K562 (cell line): ENCODE data around the gene COL10A1. TPM values are rescaled to one million over a fixed set of nuclear protein-coding genes. Genes with fewer than 3 reads are reported as not detected.

Experiments
- ATAC-seq: fragments of 200-7000 bp; cut with Tn5 transposase; 3 replicates; pipeline ENCODE4 v1.9.1; 2020; ENCODE audit warnings: moderate library complexity
- BruUV-seq: library from RNA; stranded (reverse); fragments of 400-500 nt; replicated peaks from 2 replicates; lab custom pipeline; 2021; lab: Mats Ljungman, UMichigan
- CTCF ChIA-PET: fragments of 300-600 bp; formaldehyde crosslinking; extraction: SDS; loops from one replicate; lab custom pipeline; 2021; ENCODE audit warnings: low intra/inter-chr PET ratio; lab: Yijun Ruan, JAX
- POLR2A ChIA-PET: fragments of 300-600, 350-650 bp; sonication (Branson Sonifier 250); formaldehyde crosslinking; extraction: SDS; loops from one replicate; lab custom pipeline; 2021; ENCODE audit warnings: antibody characterized with exemption, inconsistent platforms; lab: Yijun Ruan, JAX
- DNase-seq, 4 experiments: peaks; one replicate each; pipeline versions ENCODE4 v3.0.0 to v3.0.0-alpha.2; 2011 to 2018; ENCODE audit warnings: low spot score in 3 of 4, mixed read lengths in 3 of 4; ENCODE audit errors: extremely low read depth in 1 of 4
- FAIRE-seq: peaks from 2 replicates; lab custom pipeline; 2011; peaks lifted over from hg19 to GRCh38; lab: Jason Lieb, UNC
- H2AFZ ChIP-seq: 2 replicates; pipeline ENCODE4 v1.6.0; 2011; ENCODE audit warnings: low read depth, low read length, control low read depth, inconsistent platforms
- H3K27ac ChIP-seq: fragments of 200-600 bp; 3 replicates; pipeline ENCODE4 v1.8.0; 2011; ENCODE audit warnings: low read depth, mild to moderate bottlenecking, control low read depth, inconsistent platforms, low read length, moderate library complexity, mixed read lengths; ENCODE audit errors: extremely low read depth
- H3K27me3 ChIP-seq, 2 experiments: fragments of 300-600 bp in 1 of 2; 2 replicates in 1 of 2; 3 replicates in 1 of 2; pipeline versions ENCODE4 v1.6.0 to v1.8.0; 2011; ENCODE audit warnings: inconsistent platforms in 2 of 2, low read length in 2 of 2, mild to moderate bottlenecking in 1 of 2, mixed read lengths in 1 of 2, moderate library complexity in 1 of 2; ENCODE audit not compliant: control insufficient read depth in 2 of 2, insufficient read depth in 2 of 2
- H3K36me3 ChIP-seq: fragments of 300-600 bp; 3 replicates; pipeline ENCODE4 v1.8.0; 2011; ENCODE audit warnings: mild to moderate bottlenecking, low read length, inconsistent platforms; ENCODE audit not compliant: control insufficient read depth, insufficient read depth
- H3K4me1 ChIP-seq, 2 experiments: fragments of 200-600 bp in 1 of 2; replicated peaks in 1 of 2; 2 replicates in 1 of 2; 3 replicates in 1 of 2; pipeline versions ENCODE4 v1.5.1 to v1.8.0; 2011; ENCODE audit warnings: inconsistent platforms in 2 of 2, low read length in 2 of 2, mild to moderate bottlenecking in 1 of 2, mixed read lengths in 1 of 2, moderate library complexity in 1 of 2; ENCODE audit not compliant: control insufficient read depth in 2 of 2, insufficient read depth in 2 of 2
- H3K4me2 ChIP-seq: 2 replicates; pipeline ENCODE4 v1.6.1; 2011; ENCODE audit warnings: low read length, control low read depth, inconsistent platforms, mixed read lengths; ENCODE audit not compliant: insufficient read depth
- H3K4me3 ChIP-seq: fragments of 200-600 bp; sonication (generic), shearing (Covaris generic); 2 replicates; pipeline ENCODE4 v1.5.1; 2016; ENCODE audit warnings: control low read depth, inconsistent platforms
- H3K79me2 ChIP-seq: fragments of 200-600 bp; 3 replicates; pipeline ENCODE4 v1.8.0; 2011; ENCODE audit warnings: low read length, inconsistent platforms; ENCODE audit not compliant: control insufficient read depth, insufficient read depth
- H3K9ac ChIP-seq, 2 experiments: 2 replicates each; pipeline versions ENCODE4 v1.6.0 to v1.6.1; 2011; ENCODE audit warnings: low read depth in 2 of 2, low read length in 2 of 2, control low read depth in 1 of 2, inconsistent platforms in 1 of 2, mild to moderate bottlenecking in 1 of 2, mixed read lengths in 1 of 2; ENCODE audit not compliant: insufficient read depth in 1 of 2
- H3K9me1 ChIP-seq: one replicate; pipeline ENCODE4 v1.6.0; 2011; ENCODE audit warnings: inconsistent platforms, mild to moderate bottlenecking, low read length, moderate library complexity; ENCODE audit not compliant: control insufficient read depth, insufficient read depth
- H3K9me3 ChIP-seq: replicated peaks from 2 replicates; pipeline ENCODE4 v1.5.1; 2011; ENCODE audit warnings: low read depth, low read length, inconsistent platforms; ENCODE audit not compliant: control insufficient read depth, insufficient read depth
- H4K20me1 ChIP-seq: replicated peaks from 2 replicates; pipeline ENCODE4 v1.6.1; 2011; ENCODE audit warnings: low read length, inconsistent platforms, mixed read lengths; ENCODE audit not compliant: control insufficient read depth, insufficient read depth
- CREB1 ChIP-seq, 2 experiments: sonication (generic) in 1 of 2; formaldehyde crosslinking in 1 of 2; IDR thresholded peaks; 2 replicates each; pipeline versions ENCODE4 v1.6.1 to v1.8.0; 2012 to 2022; ENCODE audit warnings: inconsistent platforms in 1 of 2, mild to moderate bottlenecking in 1 of 2, missing genetic modification reagents in 1 of 2, moderate library complexity in 1 of 2
- CREB3 ChIP-seq: fragments of 450-650 bp; conservative IDR thresholded peaks from 2 replicates; pipeline ENCODE4 v1.6.1; 2016; ENCODE audit warnings: missing genetic modification characterization, low read depth, mild to moderate bottlenecking, missing compliant biosample characterization, moderate library complexity
- IRF9 ChIP-seq: fragments of 450-650 bp; IDR thresholded peaks from 2 replicates; pipeline ENCODE4 v1.6.1; 2016; ENCODE audit warnings: missing biosample characterization, missing genetic modification characterization
- RBM34 ChIP-seq: fragments of 200-400 bp; formaldehyde crosslinking; IDR thresholded peaks from 2 replicates; pipeline ENCODE4 v1.6.1; 2018; ENCODE audit warnings: low read length, borderline replicate concordance; ENCODE audit not compliant: insufficient read depth
- REST ChIP-seq, 2 experiments: fragments of 450-650 bp; formaldehyde crosslinking in 1 of 2; IDR thresholded peaks; 2 replicates each; pipeline versions ENCODE4 v1.4.0 to v1.6.1; 2014 to 2020; ENCODE audit warnings: mild to moderate bottlenecking in 2 of 2, borderline replicate concordance in 1 of 2, low read depth in 1 of 2
- SRF ChIP-seq, 2 experiments: fragments of 250-450, 450-650 bp in 1 of 2; sonication (Bioruptor Pico) in 1 of 2; sonication (generic) in 1 of 2; formaldehyde crosslinking; IDR thresholded peaks; 2 replicates each; pipeline versions ENCODE4 v1.5.0 to v1.5.1; 2020 to 2022; ENCODE audit warnings: mild to moderate bottlenecking in 1 of 2, missing genetic modification reagents in 1 of 2
- ZNF121 ChIP-seq: sonication (generic); formaldehyde crosslinking; conservative IDR thresholded peaks from 2 replicates; pipeline ENCODE4 v1.8.0; 2022; ENCODE audit warnings: missing genetic modification reagents
- WGBS: fragments of 100-300 bp; shearing (Covaris generic); methylation state at CpG from one replicate; pipeline ENCODE4 v1.1.6; 2016; ENCODE audit warnings: low coverage, mixed read lengths; ENCODE audit not compliant: insufficient coverage; ENCODE audit errors: missing lambda C conversion rate; 5-methylcytosine and 5-hydroxymethylcytosine counted together
- in situ Hi-C: fragments of 300-500 bp; cut with MboI; formaldehyde crosslinking; loops from 4 replicates; pipeline ENCODE4 v1.15.0; 2018; ENCODE audit warnings: inconsistent platforms, mixed read lengths
- intact Hi-C: fragments of 100-400 bp; cut with micrococcal nuclease; formaldehyde crosslinking; loops from 2 replicates; pipeline ENCODE4 v1.14.2; 2022
- polyA plus RNA-seq, 8 experiments: library from polyadenylated mRNA; depleted of rRNA in 4 of 8; stranded (reverse) in 5 of 8; unstranded in 3 of 8; fragments of >200 nt; fragmentation: Nextera tagmentation in 2 of 8; fragmentation: Illumina TruSeq in 1 of 8; extraction: Ambion mirVana in 2 of 8; extraction: Trizol in 1 of 8; gene quantifications; 2 replicates each; pipeline versions ENCODE4 v1.2.1 to v1.2.3, GENCODE V29; 2011 to 2014; ENCODE audit warnings: inconsistent platforms in 1 of 8, missing spikeins in 1 of 8
- total RNA-seq, 7 experiments: library from RNA; depleted of rRNA in 6 of 7; stranded (reverse); fragments of >200 nt in 6 of 7; fragmentation: Illumina TruSeq in 2 of 7; extraction: Trizol in 2 of 7; gene quantifications; 2 replicates each; pipeline versions ENCODE4 v1.2.1 to v1.2.3, GENCODE V29; 2011 to 2021; ENCODE audit warnings: low replicate concordance in 1 of 7

Gene COL10A1
- total and polyA plus RNA-seq, 9 of the 15 experiments (the other 6 are each of a cell fraction or from before 2014, with no cell fraction given), result 0.06 to 0.08 TPM; not detected in 7

GRCh38 chr6:116100419-116101301 lies 25.3 kb downstream of the COL10A1 start, which contains the start of gene NT5DC1:
TSS of gene NT5DC1 (plus strand) at chr6:116100853. CDS start at chr6:116100931, 78 bp downstream.
- peak; percentile 81 for FAIRE-seq
- intact Hi-C loops (no loop called here), in situ Hi-C loops (no loop called here)
- POLR2A ChIA-PET, result interaction anchor here (0.5 to 1.3 kb wide), 9 partner anchors 9 to 179 kb away, joined by 3 to 7 read pairs (median 3); partner anchors contain the start of gene TSPYL1
- H3K79me2 ChIP-seq, result peaks cover 11% of the 10 kb centered on the region
- H3K27me3 ChIP-seq, result no peaks in the 10 kb centered on the region
- TSS peak; percentile 44 for BruUV-seq
- peaks cover 4 to 7% of the 10 kb centered on the region in 2 experiments; a peak in 3 of 5 replicates for H3K4me1 ChIP-seq
- peak within 1 kb of the TSS; percentile 99 for H2AFZ ChIP-seq
- peak; percentile 97 for ATAC-seq
- H3K27ac ChIP-seq, result peak within 1 kb of the TSS; percentile 88
- H4K20me1 ChIP-seq, result no peaks in the 10 kb centered on the region
- peak; percentile 88 to 92 (median 90) for DNase-seq
- CTCF ChIA-PET, result interaction anchor here (0.7 to 1.2 kb wide), 2 partner anchors 90 to 110 kb away, joined by 3 to 4 read pairs; no protein-coding TSS in a partner anchor
- peak within 1 kb of the TSS; percentile 84 to 95 for H3K9ac ChIP-seq
- H3K36me3 ChIP-seq, result no peaks in the 10 kb centered on the region
- peak within 1 kb of the TSS; percentile 88 for H3K4me3 ChIP-seq
- no peaks in the 10 kb centered on the region for H3K9me1 ChIP-seq
- H3K4me2 ChIP-seq, result peak within 1 kb of the TSS; percentile 89
- WGBS, result under 1% methylated on average over 54 of the region's 87 CpGs
- peaks cover 9% of the 10 kb centered on the region for H3K9me3 ChIP-seq
- TF ChIP-seq CREB1 (IDR thresholded peaks at IDR 0.05) (peak; percentile 36; the same call in 1 of the 2 replicates), CREB1 (CRISPR knock-in tag; IDR thresholded peaks at IDR 0.05) (peak; percentile 60; the same call in 1 of the 2 replicates), REST (IDR thresholded peaks at IDR 0.05; ENCODE audit: borderline replicate concordance) (peak; percentile 69), REST (CRISPR knock-in tag; IDR thresholded peaks at IDR 0.05; ENCODE audit: low read depth) (no peak; the same call in 1 of the 2 replicates), CREB3 (tag) (no peak), RBM34 (0 out of 2 replicates have a peak, but pooled peaks have one; percentile 52), SRF (CRISPR knock-in tag; IDR thresholded peaks at IDR 0.05) (peak in 1 of 2 experiments; percentile 79; a peak in 1 of 4 replicates), ZNF121 (CRISPR knock-in tag) (no peak), IRF9 (tag) (no peak)
